HG03025 (cell line): Measurements from ENCODE around the gene LPP.

Experiments
- ATAC-seq: cut with Tn5 transposase; IDR thresholded peaks from one replicate; pipeline ENCODE4 v1.9.1; 2021; ENCODE audit warnings: mild to moderate bottlenecking, moderate library complexity; ENCODE audit not compliant: unreplicated experiment, low FRiP score

Gene LPP

DNA sequence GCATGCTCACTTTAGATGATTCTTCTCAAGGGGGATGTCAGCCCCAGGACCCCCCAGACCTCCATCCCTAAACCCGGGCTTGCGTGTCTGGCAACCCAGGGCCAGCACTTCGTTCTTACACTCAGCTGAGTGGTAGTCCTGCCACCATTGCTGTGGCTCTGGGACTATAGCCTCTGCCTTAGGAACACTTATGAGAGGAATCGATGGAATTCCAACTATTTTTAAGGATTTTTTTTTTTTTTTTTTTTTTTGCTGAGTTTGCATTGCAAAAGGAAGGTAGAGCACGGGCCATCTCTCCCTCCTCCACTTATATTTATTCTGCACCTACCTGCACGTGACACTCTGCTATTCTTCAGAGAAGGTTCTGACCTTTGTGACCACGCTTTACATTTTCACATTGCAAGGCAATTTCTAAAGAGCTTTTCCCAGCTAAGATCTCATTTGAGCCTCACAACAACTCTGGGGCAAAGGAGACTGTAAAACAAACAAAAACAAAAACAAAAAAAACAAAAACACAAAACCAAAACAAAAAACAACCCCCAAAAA lies 113.9 kb downstream of the LPP start:
- no peak for ATAC-seq

DNA sequence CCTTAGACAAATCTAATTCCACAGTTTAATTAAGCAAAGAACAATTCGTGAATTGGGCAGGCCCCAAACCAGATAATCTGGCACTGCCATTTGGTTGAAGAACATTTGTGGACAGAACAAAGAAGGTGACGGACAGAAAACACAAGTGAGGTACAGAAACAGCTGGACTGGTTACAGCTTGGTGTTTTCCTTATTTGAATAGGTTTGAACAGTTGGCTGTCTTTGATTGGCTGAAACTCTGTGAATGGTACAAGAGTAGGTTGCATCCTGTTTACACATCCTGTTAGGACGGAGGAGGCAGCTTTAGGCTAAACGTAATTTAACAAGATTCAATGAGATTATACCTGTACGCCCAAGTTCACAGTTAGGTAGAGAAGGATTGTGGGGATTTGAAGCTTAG lies 114.4 kb downstream of the LPP start:
- no peak for ATAC-seq

DNA sequence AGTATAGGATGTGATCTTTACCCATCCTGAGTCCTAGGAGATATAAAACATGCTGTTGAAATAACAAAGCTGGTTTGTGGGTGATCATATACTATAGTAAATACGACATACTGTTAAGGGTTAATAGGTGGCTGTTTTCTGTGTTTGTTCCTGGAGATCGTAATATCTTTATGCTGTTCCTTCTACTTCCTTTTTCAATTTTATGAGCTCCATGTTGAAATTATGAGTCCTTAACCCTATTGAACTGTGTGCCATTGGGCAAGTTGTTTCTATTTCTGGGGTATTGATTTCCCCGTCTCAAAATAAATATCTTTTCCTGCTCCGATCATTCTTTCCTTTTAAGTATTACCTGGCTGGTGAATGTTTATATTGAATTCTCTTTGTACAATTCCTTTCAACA lies 115.1 kb downstream of the LPP start:
- no peak for ATAC-seq

DNA sequence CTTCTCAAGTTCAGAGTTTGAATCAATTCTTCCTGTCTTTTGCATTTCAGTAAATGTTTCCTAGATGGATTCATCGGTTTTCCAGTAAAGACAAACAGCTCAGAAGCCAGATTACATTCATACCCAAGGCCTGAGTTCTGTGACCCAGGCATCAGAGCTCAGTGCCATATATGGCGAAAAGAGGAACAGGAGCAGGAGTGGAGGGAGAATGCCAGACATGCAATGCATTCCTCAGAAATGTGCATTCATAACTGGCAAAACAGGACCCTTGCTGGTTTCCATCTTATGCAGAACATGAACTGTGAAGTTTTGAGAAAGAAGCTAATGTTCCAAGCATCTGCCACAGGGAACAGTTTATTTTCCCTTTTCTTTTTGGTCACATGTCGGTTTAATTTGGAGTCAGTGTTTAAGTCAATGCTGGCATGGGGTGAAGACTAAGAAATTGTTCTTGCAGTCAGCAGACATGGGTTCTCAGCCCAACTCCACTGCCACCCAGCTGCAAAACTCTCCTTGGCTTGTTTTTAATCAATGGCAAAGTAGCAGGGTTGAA lies 116.5 kb downstream of the LPP start:
- no peak for ATAC-seq

DNA sequence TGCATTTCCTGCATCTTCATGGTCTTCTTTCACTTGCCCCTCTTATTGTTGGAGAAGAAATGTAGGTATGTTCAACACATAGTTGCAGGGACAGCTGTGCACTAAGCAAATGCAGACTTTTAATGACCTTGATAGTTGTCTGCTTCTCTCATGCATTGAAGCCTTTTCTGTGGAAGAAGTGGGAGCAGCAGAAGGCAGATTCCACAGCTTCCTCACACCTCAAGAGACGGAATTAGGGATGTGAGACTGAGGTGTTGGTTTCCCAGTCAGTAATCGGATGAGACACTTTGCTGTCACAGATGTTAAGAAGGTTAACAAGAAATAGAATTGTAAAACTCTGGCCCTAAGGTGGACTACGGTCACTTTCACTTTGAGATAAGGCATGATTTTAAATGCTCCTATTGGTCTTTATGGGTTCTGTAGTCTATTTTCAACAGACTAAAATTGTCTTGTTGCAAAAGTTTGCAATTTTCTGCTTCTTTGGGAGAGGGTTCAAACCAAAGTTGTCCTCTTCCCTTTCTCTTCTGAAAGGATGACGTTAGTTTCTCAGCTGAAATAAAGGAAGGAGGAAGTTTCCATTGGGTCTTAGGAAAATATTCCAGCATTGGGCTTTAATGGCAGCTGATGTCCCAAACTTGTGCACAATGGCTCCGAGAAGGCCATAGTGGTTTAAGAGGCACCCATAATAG lies 117.4 kb downstream of the LPP start:
- ATAC-seq = no peak

DNA sequence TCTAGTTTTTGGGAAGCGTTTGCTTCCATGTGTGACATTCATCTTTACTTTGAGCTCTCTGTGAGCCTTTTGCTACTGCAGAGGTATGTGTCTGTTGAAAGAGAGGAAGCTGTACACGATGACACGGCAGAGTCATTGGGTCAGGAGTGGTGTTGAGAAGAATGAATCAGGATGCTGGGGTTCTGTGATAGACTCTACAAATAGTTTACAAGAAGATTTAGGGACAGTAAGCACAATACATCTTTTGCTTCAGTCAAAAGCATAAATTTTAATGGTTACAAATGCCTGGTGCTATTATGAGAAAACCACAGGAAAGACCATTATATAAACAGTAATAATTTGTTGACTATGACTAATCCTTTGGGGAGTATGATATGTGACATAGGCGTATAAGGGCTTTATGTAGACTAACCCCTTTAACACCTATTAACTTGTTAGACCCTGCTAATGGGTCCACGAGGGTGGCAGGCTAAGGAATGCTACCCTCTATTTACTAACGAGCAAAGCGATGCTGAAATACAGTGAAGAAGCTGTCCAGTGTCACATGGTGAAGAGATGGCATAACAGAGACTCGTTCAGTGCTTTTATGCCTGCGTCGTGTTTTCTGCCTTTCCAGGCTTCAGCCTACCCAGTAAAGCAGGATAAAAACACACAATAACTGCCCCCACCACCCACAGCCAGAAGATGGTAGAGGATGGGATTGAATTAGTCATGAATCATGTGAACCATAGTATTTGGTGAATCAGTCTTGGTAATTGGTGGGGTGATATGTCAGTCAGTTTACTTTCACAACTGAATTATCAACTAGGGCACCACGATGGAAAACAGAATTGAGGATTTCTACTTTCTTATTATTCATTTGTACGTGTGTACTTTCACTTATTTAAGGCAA lies 118.8 kb downstream of the LPP start:
- ATAC-seq = no peak

DNA sequence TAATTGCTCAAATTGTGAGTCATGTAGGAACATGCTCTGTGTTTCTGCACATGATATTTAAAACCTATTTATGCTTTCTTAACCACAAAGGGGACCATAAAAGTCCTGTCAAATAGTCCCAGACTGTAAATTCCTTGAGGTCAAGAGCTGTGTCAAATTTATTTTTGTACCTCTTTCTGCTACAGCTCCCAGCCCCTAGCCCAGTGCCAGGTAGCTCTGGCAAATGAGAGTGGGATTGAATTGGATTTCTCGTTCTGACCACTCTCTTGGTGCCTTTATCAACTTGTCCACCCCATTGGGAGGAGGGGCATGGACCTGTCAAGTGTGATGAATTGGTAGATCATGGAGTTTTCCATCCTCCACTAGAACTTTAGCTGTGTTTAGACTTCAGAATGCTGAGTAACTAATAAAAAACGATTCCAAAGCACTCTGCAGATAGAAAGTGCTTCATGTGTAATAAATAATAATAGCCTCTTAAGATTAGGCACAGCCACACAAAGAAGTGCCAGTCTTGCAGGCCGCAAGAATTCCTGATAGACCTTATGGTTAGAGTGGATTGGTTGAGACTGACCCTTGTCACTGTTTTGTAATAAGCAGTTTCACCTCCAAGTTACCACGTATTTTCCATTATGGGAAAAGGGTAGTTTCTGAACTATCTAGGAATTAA lies 120.4 kb downstream of the LPP start:
- ATAC-seq = no peak

DNA sequence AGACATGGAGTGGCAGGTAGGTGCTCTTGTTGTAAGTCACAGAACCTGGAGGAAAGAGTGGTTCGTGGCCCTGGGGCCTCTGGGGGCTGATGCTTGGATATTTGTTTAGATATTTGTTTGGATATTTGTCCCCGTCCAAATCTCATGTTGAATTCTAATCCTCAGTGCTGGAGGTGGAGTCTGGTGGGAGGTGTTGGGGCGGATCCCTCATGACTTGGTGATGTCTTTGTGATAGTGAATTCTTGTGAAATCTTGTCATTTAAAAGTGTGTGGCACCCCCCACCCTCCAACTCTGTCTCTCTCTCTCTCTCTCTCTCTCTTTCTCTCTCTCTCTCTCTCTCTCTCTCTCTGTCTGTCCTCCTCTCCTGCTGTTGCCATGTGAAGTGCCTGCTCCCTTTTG lies 122.4 kb downstream of the LPP start:
- ATAC-seq = no peak

DNA sequence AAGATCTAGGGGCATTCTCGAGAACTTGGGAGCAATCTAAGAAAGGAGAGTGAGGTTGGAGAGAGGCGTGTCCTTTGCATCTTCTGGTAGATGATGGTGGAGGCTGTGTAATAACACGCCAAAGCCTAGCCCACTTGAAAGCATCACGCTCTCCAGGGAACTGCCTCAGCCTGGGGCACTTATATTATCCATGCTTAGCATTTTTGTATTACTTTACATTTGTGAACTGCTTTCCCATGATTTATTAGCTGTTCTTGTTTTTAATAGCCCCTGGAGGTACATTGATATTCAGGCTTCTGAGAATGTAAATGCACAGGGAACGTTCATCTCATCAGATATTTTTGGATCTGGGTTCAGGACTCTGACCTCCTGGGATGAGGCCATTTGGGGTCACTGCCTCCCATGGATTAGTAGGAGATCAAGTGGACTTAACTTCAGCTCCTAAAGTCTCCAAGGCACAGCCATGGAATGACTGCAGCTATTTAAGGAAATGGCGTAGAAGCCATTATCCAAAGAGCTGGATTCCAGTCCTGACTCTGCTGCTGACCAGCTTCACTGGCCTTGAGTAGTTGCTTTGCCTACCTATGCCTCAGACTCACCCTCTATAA lies 124.9 kb downstream of the LPP start:
- ATAC-seq = no peak

DNA sequence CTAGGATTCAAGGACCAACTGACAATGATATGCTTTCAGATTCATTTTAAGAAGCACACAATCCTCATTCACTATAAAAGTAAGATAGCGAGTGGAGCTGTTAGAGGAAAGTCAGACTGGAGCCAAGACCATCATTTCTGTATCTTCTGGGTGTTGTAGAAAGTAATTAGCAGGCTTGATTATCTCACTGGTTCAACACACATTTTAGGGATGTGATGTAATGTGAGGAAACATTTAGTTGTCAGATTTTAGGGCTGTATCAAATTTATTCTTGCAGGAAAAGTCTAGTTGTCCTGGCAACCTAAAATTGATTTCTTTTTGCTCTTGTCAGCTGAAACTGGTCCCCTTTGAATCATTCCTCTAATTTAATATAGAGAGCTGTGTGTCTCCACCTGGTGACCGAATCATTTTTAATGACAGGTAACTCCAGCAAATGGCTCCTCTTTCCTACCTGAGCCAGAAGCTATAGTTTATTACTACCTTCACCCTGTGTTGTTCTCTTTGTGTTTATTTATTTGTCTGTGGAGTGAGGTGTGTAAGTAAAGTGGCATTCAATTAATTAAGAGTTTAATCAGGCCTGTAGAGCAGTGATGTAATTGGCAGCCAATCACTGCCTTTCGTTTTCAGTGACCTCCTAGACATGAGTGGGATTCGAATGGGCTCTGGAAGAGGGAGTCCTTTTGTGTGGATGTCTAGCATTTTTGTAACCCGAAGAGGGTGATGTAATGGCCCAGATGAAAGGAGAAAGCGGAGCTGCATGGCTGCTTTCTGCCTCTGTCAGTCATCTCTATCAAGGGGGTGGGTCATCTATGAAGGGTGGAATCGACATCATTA lies 125.8 kb downstream of the LPP start:
- no peak for ATAC-seq

DNA sequence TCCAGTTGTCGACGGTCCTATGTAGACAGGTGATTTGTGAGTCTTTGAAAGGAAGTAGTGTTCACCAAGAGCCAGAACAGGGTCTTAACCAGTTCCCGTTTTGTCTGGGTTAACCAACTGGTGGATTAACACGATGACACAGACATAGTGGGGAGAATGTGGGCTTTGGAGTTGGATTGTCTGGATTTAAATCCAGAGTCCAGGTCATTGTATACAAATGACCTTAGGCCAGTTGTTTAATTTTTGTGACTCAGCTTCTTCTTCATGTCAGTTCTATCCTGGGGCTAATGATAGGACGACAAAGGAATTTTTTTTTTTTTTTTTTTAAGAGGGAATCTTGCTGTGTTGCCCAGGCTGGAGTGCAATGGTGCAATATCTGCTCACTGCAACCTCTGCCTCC lies 126.7 kb downstream of the LPP start:
- no peak for ATAC-seq

DNA sequence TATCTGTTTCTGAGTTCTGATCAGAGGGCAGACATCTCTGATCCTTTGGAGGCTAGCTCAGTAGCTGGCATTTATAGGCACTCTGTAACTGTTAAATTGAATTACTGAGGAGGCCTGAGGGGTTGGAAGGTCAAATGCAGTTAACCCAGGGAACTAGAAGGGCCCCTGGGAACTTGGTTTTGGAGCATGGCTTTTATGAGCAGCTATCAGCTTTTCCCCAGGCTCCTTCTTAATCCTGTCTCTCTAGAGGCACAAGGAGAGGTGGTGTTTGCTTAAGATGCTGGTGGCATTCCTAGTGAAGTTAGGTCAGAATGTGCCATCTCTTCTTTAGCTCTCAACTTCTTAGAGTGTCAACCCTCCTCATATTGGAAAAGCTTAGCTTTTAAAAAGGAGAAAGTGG lies 128.9 kb downstream of the LPP start:
- no peak for ATAC-seq

DNA sequence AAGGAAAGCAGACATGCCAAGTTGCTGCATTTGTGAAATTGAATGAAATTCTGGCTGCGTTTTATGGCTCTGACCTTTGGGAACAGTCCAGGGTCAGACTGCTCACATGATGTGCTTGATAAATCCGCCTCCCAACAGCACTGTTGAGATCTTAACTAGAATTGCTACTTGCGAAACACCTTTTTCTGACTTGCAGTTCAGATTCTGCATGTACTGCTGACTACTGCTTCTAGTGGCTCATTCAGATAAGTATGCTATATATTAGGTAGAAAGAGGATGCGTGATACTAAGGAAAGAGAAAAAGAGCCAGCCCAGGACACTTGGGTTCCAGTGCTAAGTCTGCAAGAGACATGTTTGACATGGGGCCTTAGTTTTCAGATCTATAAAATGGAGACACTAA lies 129.4 kb downstream of the LPP start:
- ATAC-seq = no peak

DNA sequence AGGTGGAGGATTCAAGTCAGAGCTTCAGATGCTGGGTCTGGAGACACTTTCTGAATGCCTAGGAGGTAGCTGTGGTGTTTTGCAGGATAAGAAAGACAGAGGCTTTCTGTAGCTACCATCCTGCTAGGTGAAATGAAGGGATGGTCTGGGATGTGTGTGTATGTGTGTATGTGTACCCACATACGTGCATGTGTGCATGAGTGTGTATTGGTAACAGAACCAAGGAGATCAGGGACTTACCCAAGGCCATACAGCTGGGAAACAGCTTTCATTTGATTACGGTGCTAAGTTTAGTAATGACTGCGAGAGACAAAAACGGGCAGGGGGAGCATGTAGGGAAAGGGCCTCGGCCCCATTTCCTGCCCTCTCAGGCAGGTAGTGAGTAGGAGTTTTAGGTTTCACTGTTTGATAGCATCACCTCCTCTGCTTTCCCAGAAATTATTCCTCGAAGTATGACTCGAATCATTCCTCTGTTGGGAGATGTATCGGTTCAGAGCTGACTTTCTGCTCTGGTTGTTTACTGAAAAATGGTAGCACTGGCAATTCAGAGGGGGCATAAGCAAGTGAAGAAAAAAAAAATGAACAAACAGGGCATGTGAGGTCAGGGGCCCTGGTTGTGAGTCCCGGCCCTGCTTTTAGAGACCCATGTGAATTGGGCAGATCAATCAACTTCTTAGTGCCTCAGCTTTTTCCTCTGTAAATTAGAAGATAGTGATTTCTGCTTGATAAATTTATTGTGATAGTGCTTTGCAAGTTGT lies 130.7 kb downstream of the LPP start:
- ATAC-seq = no peak

DNA sequence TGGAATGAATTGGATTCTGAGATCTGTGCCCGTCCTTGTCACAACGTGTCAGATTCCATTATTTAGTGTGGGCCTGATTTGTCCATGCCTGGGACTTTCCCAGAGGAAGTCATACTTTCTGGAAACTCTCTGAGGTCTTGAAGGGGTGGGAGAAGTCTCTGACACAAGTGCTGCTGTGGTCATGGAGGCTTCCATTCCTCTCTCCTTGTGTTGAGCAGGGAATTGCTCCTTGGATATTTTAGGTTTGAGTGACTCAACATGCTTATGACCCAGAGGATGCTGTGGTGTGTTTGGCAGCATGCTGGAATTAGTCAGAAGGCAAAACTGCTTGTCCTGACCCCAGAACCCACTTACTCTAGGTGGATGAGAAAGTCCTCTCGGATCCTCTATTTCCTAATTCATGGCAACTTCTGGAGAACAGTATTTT lies 132.1 kb downstream of the LPP start:
- ATAC-seq = no peak

DNA sequence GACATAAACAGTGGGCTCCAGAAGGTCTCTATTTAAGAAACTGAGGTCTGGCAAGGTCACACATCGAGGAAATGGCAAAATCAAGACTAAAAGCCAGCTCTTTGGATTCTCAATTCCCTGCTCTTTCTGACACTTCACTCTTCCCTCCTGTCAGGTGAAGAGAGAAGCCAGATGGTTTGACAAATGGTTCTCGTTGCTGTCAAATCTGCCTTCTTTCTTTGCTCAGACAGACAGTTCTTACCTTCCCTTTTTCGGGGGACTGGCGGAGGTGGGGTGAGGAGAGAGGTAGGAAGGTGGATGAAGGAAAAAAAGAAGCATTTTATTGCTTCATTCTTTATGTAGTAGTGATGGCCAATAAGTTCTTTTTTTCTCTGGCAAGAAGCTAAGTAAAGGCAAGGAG lies 133.4 kb downstream of the LPP start:
- no peak for ATAC-seq

DNA sequence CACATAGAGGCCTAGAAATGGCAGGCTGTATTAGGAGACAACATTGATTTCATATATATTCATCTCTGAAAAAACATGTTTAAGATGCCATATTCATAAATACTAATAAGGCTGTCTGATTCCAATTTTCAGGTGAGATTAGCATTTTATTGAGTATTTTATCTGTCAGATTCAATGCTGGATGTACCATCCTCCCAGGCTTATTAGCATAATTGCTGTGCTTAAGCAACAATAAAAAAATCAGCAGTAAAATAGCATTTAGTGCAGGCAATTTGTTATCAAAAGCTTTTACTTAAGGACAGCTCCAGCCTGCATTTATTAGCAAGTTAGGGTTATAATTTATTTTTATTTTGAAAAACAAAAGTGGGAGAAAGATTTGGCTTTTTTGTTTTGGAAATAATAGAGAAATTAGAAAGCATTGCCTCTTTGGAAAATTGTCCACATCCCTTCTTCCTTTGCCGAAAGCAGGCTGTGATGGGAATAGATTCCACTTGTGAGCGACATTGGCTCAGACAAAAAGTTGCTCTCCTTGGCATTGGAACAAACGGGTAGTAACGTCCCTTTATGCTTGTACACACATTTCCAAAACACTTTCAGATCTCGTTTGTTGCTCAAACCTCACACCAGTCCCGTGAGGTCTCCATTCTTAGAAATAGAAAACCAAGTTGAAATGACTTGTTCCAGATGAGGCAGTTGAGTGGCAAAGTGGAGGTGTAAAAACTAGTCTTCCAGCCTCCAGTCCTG lies 134.0 kb downstream of the LPP start:
- ATAC-seq = no peak

DNA sequence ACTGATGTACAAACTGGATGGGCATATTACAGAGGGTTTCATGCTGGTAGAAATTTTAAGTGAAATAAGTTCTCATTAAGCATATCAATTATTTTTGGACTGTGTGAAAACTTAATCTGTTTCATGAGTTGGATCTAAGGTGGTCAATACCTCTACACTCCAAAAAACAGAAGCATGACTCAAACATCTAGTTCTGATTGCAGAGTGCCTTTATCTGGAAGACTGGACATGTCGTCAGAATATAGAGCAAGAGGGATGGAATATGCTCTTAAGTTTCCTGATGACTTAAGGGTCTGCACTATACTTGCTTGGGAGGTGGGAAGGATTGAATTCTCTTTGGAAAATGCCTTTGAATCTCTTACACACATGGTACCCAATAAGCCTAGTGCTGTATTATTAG lies 138.3 kb downstream of the LPP start:
- no peak for ATAC-seq
